ENCODE results near the gene LCTL.
A peak's percentile ranks its signal among the peaks of the same experiment; 100 is the strongest.
"Not testable (repeated sequence)": the region's sequence is repeated elsewhere in the genome, so short reads cannot be mapped to it uniquely, and the experiment has no call there.

The LCTL gene

GRCh38 chr15:66592505-66593218 lies 26.9 kb upstream of the LCTL start:
- no peak for TF ChIP-seq CTCF (IDR thresholded peaks at IDR 0.05; ENCODE audit: low read depth, low read length)
- no peak overlapping the region for H3K4me3 ChIP-seq (replicated peaks in 1 of 2; ENCODE audit: low read depth in 2 of 2, low read length in 2 of 2)
- DNase-seq (ENCODE audit: low read depth in 2 of 2): peak in 1 of 2 donors; percentile 26

- H3K4me3 ChIP-seq (replicated peaks in 1 of 2; ENCODE audit: low read depth in 2 of 2, low read length in 2 of 2): no peak overlapping the region
- TF ChIP-seq CTCF (IDR thresholded peaks at IDR 0.05; ENCODE audit: low read depth, low read length): no peak
- DNase-seq (ENCODE audit: low read depth in 2 of 2): no peak
Measured at GRCh38 chr15:66591322-66591862, 25.6 kb upstream of the LCTL start.

- no peak for TF ChIP-seq CTCF (IDR thresholded peaks at IDR 0.05; ENCODE audit: low read depth, low read length)
- DNase-seq (ENCODE audit: low read depth in 2 of 2): no peak
- H3K4me3 ChIP-seq (replicated peaks in 1 of 2; ENCODE audit: low read depth in 2 of 2, low read length in 2 of 2): no peak overlapping the region
Measured at GRCh38 chr15:66590435-66590834, 24.6 kb upstream of the LCTL start.

GRCh38 chr15:66589429-66589828 lies 23.6 kb upstream of the LCTL start:
- not testable (repeated sequence) for DNase-seq (ENCODE audit: low read depth in 2 of 2); H3K4me3 ChIP-seq (replicated peaks in 1 of 2; ENCODE audit: low read depth in 2 of 2, low read length in 2 of 2)

- no peak for DNase-seq (ENCODE audit: low read depth in 2 of 2)
- TF ChIP-seq CTCF (IDR thresholded peaks at IDR 0.05; ENCODE audit: low read depth, low read length): no peak
- H3K4me3 ChIP-seq (replicated peaks in 1 of 2; ENCODE audit: low read depth in 2 of 2, low read length in 2 of 2): no peak overlapping the region
Measured at GRCh38 chr15:66588971-66589370, 23.2 kb upstream of the LCTL start.

GRCh38 chr15:66588537-66588936 lies 22.7 kb upstream of the LCTL start:
- no peak overlapping the region for H3K4me3 ChIP-seq (replicated peaks in 1 of 2; ENCODE audit: low read depth in 2 of 2, low read length in 2 of 2)
- no peak for TF ChIP-seq CTCF (IDR thresholded peaks at IDR 0.05; ENCODE audit: low read depth, low read length)
- DNase-seq (ENCODE audit: low read depth in 2 of 2): no peak

GRCh38 chr15:66587749-66588148 lies 22.0 kb upstream of the LCTL start:
- no peak for TF ChIP-seq CTCF (IDR thresholded peaks at IDR 0.05; ENCODE audit: low read depth, low read length)
- H3K4me3 ChIP-seq (replicated peaks in 1 of 2; ENCODE audit: low read depth in 2 of 2, low read length in 2 of 2): no peak overlapping the region
- DNase-seq (ENCODE audit: low read depth in 2 of 2): no peak

Measured in cardiac fibroblast (primary cell).